ENCODE measurements around the gene SLC13A1. TPM values are rescaled to one million over a fixed set of nuclear protein-coding genes. Genes with fewer than 3 reads are reported as not detected.
A peak's percentile ranks its signal among the peaks of the same experiment; 100 is the strongest.

Gene SLC13A1
- total RNA-seq, 4 donors from 2014 or later, result 0.11 TPM; not detected in 3

- no peak for DNase-seq (ENCODE audit: extremely low spot score)
- 86% methylated on average over 3 of the region's 3 CpGs for WGBS
- no peak overlapping the region for H3K4me3 ChIP-seq
- no peaks in the 10 kb centered on the region for H3K9me3 ChIP-seq
- intact Hi-C loops (cut with DNase I), result no loop called here
- no peak for TF ChIP-seq EP300 (IDR thresholded peaks at IDR 0.05)
- TF ChIP-seq CTCF (IDR thresholded peaks at IDR 0.05), result no peak
- TF ChIP-seq POLR2AphosphoS5 (IDR thresholded peaks at IDR 0.05), result no peak
- no peak for TF ChIP-seq POLR2A (IDR thresholded peaks at IDR 0.05; ENCODE audit: low read depth)
- H3K4me1 ChIP-seq, result peaks cover 0 to 6% (median 3%) of the 10 kb centered on the region in 4 donors
- no peak overlapping the region for H3K27ac ChIP-seq (replicated peaks in 1 of 4)
- no peaks in the 10 kb centered on the region for H3K27me3 ChIP-seq
- H3K36me3 ChIP-seq, result no peaks in the 10 kb centered on the region
These were observed 10.0 kb upstream of the SLC13A1 start for GRCh38 chr7:123209786-123210185.

- WGBS, result 63% methylated on average over 3 of the region's 3 CpGs
- no peaks in the 10 kb centered on the region for H3K36me3 ChIP-seq
- intact Hi-C loops (cut with DNase I), result no loop called here
- H3K27ac ChIP-seq (replicated peaks in 1 of 4), result no peak overlapping the region
- H3K27me3 ChIP-seq, result no peaks in the 10 kb centered on the region
- H3K9me3 ChIP-seq, result no peaks in the 10 kb centered on the region
- TF ChIP-seq POLR2A (IDR thresholded peaks at IDR 0.05; ENCODE audit: low read depth) (no peak), CTCF (IDR thresholded peaks at IDR 0.05) (peak in 1 of 3 experiments; percentile 39)
- H3K4me3 ChIP-seq, result no peak overlapping the region
- DNase-seq (ENCODE audit: extremely low spot score), result no peak
- H3K4me1 ChIP-seq, result peaks cover 0 to 13% (median 3%) of the 10 kb centered on the region in 4 donors
These were observed 9.0 kb upstream of the SLC13A1 start for GRCh38 chr7:123208793-123209192.

GRCh38 chr7:123204206-123204835, 4.6 kb upstream of the SLC13A1 start:
- Histone ChIP-seq H3K36me3 (no peaks in the 10 kb centered on the region), H3K27me3 (no peaks in the 10 kb centered on the region), H3K27ac (replicated peaks in 1 of 4) (no peak overlapping the region), H3K4me1 (peaks cover 0 to 10% (median 2%) of the 10 kb centered on the region in 4 donors), H3K9me3 (no peaks in the 10 kb centered on the region), H3K4me3 (no peak overlapping the region)
- intact Hi-C loops (cut with DNase I), result no loop called here
- no peak for DNase-seq (ENCODE audit: extremely low spot score)
- 66% methylated on average over 3 of the region's 3 CpGs for WGBS
- no peak for TF ChIP-seq EP300 (IDR thresholded peaks at IDR 0.05)
- no peak for TF ChIP-seq CTCF (IDR thresholded peaks at IDR 0.05)
- TF ChIP-seq POLR2AphosphoS5 (IDR thresholded peaks at IDR 0.05), result no peak
- TF ChIP-seq POLR2A (IDR thresholded peaks at IDR 0.05; ENCODE audit: low read depth), result no peak

GRCh38 chr7:123201901-123202300, 2.1 kb upstream of the SLC13A1 start:
- Histone ChIP-seq H3K27ac (replicated peaks in 1 of 4) (no peak overlapping the region), H3K4me3 (no peak overlapping the region), H3K27me3 (no peaks in the 10 kb centered on the region), H3K9me3 (no peaks in the 10 kb centered on the region), H3K4me1 (peaks cover 0 to 7% (median 0%) of the 10 kb centered on the region in 4 donors), H3K36me3 (no peaks in the 10 kb centered on the region)
- intact Hi-C loops (cut with DNase I), result no loop called here
- TF ChIP-seq POLR2AphosphoS5 (IDR thresholded peaks at IDR 0.05) (no peak), CTCF (IDR thresholded peaks at IDR 0.05) (no peak), EP300 (IDR thresholded peaks at IDR 0.05) (no peak), POLR2A (IDR thresholded peaks at IDR 0.05; ENCODE audit: low read depth) (no peak)
- WGBS, result 55% methylated on average over 3 of the region's 3 CpGs
- no peak for DNase-seq (ENCODE audit: extremely low spot score)

Data from esophagus muscularis mucosa (tissue), 4 donors.